GM18909 (cell line): Measurements from ENCODE around the gene C2.
A peak's percentile ranks its signal among the peaks of the same experiment; 100 is the strongest.
"Not testable (repeated sequence)": the region's sequence is repeated elsewhere in the genome, so short reads cannot be mapped to it uniquely, and the experiment has no call there.

Experiments
- ATAC-seq: cut with Tn5 transposase; IDR thresholded peaks from one replicate; pipeline ENCODE4 v1.9.1; 2021; ENCODE audit warnings: mild to moderate bottlenecking; ENCODE audit not compliant: unreplicated experiment, poor library complexity

Gene C2

DNA sequence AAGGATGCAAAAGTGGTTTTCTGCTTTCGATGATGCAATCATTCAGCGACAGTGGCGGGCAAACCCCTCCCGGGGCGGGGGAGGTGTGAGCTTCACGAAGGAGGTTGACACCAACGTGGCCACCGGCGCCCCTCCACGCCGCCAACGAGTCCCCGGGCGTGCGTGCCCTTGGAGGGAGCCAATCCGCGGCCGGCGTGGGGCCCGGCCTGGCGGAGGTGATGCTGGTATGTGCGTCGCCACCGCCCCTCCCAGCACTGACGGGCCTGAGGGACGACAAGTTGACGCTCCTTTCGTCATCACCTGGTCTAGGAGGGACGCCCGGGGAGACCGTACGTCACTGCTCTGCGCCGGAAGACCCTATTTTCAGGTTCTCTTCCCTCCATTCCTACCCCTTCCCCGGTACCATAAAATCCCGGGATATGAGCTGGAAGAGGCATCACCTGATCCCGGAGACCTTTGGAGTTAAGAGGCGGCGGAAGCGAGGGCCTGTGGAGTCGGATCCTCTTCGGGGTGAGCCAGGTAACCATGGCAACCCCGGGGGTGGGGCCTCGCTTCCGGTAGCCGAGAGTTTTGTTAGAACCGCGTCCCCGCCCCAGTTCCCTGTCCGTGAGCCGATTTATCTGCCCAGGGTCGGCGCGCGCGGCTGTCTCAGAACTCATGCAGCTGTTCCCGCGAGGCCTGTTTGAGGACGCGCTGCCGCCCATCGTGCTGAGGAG, 44.6 kb downstream of the C2 start, which contains the start of gene DXO:
Gene DXO, minus strand, starts transcription at position 146 of the 716 bp plus-strand sequence. CDS start 463 bp downstream, outside the sequence.
- peak; percentile 84 for ATAC-seq

DNA sequence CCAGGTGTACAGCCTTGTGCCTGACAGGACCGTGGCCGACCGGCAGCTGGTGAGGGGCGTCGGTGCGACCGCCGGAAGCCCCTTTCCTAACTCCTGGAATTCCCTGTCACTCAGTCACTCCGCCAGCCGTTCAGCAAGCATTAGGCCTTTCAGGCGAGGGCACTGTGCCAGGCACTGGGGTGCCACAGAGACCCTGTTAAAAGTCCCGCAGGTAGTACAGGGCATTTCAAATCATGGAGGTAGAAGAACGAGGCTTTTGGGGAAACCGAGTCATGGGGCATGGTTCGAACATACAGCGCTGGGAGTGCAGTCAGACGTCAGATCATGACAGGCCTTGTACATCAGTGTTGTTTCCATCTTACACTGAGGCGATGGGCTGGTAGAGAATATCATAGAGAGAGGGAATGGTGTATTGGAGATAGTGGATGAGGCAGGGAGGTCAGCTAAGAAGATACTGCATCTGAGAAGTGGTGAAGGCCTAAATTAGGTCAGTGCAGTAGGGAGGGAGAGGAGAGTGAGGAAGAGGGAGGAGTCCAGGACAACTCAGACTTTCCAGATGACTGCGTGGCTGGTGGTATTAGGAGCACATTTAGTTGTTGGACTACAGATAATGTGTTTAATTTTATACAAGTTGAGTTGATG, 45.3 kb downstream of the C2 start:
- ATAC-seq: no peak

DNA sequence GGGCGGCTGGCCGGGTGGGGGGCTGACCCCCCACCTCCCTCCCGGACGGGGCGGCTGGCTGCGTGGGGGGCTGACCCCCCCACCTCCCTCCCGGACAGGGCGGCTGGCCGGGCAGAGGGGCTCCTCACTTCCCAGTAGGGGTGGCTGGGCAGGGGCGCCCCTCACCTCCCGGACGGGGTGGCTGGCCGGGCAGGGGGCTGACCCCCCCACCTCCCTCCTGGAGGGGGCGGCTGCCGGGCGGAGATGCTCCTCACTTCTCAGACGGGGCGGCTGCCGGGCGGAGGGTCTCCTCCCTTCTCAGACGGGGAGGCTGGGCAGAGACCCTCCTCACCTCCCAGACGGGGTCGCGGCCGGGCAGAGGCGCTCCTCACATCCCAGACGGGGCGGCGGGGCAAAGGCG, 48.5 kb downstream of the C2 start:
- not testable (repeated sequence) for ATAC-seq

DNA sequence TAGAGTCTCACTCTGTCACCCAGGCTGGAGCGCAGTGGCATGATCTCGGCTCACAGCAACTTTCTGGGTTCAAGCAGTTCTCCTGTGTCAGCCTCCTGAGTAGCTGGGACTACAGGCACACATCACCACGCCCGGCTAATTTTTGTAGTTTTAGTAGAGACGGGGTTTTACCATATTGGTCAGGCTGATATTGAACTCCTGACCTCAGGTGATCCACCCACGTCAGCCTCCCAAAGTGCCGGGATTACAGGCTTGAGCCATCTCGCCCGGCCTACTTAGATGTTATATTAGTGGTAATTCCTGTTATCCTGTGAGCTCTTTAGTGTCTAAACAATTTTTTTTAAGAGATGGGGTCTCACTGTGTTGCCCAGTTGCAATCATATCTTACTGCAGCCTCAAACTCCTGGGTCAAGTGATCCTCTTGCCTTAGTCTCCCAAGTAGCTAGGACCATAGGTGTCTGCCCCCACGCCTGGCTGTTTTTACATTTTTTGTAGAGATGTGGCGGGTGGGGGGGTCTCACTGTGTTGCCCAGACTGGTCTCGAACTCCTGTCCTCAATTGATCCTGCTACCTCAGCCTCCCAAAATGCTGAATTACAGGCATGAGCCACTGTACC, 50.4 kb downstream of the C2 start:
- ATAC-seq: no peak

DNA sequence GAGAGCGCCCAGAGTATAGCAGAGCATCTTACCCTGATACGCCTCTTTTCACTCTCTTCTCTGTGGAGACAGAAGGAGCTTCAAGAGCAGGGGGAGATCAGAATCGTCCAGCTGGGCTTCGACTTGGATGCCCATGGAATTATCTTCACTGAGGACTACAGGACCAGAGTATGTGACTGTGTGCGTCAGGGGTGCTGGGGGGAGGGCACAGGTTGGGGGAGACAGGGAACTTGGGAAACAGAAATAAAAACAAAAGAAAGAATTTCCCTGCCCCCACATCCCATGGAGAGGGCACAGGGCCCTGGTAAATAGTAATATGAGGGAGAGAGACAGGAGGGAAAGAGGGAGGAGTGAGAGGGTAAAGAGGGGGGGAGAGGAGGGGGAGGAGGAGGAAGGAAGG, 51.3 kb downstream of the C2 start:
- ATAC-seq: no peak

DNA sequence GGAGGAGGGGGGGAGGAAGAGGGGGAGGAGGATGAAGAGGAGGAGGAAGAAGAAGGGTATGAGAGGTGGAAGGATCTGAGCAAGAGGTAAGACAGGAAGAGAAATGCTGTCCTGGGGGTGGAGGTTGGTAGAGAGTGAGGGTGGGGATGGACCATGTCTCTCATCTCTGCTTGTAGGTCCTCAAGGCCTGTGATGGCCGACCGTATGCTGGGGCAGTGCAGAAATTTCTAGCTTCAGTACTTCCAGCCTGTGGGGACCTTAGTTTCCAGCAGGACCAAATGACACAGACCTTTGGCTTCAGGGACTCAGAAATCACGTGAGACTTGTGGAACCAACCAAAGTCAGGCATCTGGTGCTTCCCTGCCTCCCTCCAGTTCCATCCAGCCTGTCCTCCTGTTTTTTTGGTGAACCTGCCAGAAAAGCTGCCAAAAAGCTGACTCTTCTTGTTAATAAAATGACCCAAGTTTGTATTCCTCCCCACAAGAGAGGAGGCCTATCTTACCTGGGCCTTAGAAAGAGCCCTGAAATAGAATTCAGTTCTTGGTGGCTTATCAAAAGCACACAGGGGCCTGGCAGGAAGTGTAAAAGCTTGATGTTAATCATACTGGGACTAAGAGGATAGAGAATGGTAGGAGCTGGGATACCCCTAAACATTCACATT, 51.9 kb downstream of the C2 start:
- ATAC-seq: no peak

DNA sequence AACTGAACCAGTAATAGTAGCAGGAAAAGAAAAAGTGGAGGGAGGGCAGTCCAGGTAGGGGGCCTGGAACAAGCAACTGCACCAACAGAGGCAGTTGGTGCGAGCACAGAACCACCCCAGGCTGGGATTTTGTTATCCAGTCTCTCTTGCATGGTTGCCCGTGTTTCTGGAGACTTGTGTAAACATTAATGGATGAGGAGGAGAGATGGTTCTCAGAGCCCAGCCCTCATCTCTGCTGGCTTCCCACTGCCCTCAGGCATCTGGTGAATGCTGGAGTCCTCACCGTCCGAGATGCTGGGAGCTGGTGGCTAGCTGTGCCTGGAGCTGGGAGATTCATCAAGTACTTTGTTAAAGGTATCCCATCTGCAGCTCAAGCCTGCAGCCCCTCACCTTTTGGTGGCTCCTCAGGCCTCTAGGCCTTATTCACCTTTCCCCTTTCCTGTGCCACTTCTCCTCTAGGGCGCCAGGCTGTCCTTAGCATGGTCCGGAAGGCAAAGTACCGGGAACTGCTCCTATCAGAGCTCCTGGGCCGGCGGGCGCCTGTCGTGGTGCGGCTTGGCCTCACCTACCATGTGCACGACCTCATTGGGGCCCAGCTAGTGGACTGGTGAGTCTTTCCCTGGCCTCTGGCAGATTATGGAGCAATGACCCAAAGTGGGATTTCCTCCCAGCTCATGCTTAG, 52.8 kb downstream of the C2 start:
- not testable (repeated sequence) for ATAC-seq

DNA sequence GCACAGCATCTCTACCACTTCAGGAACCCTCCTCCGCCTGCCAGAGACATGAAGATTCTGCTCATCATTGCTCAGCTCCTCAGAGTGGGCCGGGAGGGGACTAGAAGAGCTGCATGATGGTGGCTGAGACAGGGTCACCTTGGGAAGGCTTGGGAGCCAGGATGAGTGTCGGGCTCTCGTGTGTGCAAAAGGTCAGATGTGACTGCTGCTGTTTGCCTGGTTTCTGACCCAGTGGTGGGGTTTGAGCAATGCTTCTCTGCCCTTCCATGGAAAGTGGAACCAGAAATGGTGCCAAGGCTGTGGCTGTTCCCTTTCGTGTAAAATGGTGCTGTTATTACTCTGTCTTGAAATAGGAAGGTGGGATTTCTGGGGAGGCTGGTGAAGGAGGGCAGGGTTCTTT, 53.5 kb downstream of the C2 start:
- ATAC-seq: not testable (repeated sequence)

DNA sequence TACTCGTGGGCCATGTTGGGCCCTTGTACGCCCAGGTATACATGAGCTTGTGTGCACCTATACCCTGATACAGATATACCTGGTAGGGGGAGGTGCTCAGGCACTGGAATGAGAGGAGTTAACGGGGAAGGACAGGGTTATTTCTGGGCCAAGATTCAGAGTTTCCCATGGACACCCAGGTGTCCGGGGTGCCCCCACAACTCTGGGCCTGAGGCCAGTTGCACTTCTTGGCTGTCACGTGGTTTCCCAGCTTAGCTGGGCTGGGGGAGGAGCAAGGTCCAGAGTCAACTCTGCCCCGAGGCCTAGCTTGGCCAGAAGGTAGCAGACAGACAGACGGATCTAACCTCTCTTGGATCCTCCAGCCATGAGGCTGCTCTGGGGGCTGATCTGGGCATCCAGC, 54.2 kb downstream of the C2 start, which contains the start of gene C4A:
Gene C4A, plus strand, starts transcription at position 314 of the 400 bp plus-strand sequence. Its CDS starts 51 bp downstream, at position 365.
- not testable (repeated sequence) for ATAC-seq

DNA sequence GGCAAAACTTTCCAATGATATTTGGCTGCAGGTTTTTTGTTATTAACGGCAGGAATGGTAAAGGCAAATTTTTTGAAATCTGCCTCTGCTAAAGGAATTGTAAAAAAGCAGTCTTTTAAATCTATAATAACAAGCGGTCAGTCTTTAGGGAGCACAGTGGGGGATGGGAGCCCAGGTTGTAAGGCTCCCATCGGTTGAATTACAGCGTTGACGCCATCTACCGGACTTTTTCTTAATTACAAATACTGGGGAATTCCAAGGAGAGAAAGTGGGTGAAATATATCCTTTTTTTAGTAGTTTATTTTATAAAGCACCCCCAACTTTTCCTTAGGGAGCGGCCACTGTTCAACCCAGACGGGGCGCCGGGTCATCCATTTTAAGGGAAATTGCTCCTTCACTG, 61.8 kb downstream of the C2 start:
- not testable (repeated sequence) for ATAC-seq

DNA sequence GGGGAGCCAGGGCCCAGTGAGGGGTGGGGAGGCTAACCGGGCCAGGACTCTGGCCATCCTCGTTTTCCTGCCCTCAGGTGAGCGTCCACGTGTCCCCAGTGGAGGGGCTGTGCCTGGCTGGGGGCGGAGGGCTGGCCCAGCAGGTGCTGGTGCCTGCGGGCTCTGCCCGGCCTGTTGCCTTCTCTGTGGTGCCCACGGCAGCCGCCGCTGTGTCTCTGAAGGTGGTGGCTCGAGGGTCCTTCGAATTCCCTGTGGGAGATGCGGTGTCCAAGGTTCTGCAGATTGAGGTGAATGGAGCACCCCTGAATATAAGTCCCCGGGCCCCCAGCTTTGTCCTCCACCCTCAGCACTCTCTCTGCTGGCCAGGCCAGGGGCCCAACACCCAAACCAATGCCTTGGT, 66.9 kb downstream of the C2 start:
- not testable (repeated sequence) for ATAC-seq
